Mammary epithelial cell (primary cell): Measurements from ENCODE around the gene ANK3.

Experiments
- CTCF ChIP-seq, 2 donors: IDR thresholded peaks in 1 of 2; conservative IDR thresholded peaks in 1 of 2; 2 replicates each; pipeline ENCODE4 v1.5.1; 2011 to 2012; ENCODE audit warnings: inconsistent platforms in 2 of 2, low read length in 2 of 2, mild to moderate bottlenecking in 2 of 2, control low read depth in 1 of 2, low read depth in 1 of 2; ENCODE audit not compliant: insufficient read depth in 1 of 2; ENCODE audit errors: extremely low read depth in 1 of 2
- EZH2 ChIP-seq: IDR thresholded peaks from 2 replicates; pipeline ENCODE4 v1.6.1; 2012; ENCODE audit warnings: low read length, inconsistent platforms, borderline replicate concordance

DNA sequence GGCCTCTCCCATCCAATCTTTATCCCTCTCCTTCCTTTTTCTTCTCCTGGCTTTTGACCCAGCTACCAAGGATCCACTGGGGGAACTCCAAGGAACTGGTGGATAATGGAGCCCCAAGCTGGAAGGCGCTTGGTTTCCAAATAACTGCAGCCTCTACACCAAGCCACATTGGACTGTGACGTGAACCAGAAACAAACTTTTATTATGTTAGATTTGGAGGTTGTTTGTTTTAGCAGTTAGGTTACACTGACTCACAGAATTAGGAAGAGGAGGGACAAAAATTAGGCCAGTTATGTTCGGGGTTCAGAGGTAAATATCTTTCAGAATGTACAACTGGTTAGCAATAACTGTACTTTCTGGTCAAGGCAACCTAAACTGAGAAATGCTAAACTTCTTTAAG, 21.3 kb upstream of the ANK3 start:
- TF ChIP-seq CTCF (conservative IDR thresholded peaks at IDR 0.05 in 1 of 2, IDR thresholded peaks at IDR 0.05 in 1 of 2; ENCODE audit: extremely low read depth in 1 of 2, insufficient read depth in 1 of 2, low read depth in 1 of 2, low read length in 2 of 2), result no peak
- no peak for TF ChIP-seq EZH2
